Tibial artery (tissue), 4 donors: ENCODE measurements around the gene ALCAM.

Experiments
- DNase-seq, 2 donors: peaks; one replicate each; pipeline ENCODE4 v3.0.0-alpha.2; 2019
- H3K27ac ChIP-seq, 2 donors: fragments of 200-600 bp; sonication (generic) in 1 of 2; 1 replicate in 1 of 2; 2 replicates in 1 of 2; pipeline ENCODE4 v1.5.1; 2018 to 2019; ENCODE audit warnings: mild to moderate bottlenecking in 1 of 2
- H3K27me3 ChIP-seq, 2 donors: fragments of 200-600 bp; sonication (generic) in 1 of 2; one replicate each; pipeline versions ENCODE4 v1.5.1 to v1.6.0; 2016 to 2019
- H3K36me3 ChIP-seq, 3 donors: fragments of 200-600 bp; sonication (generic) in 2 of 3; one replicate each; pipeline ENCODE4 v1.5.1; 2016 to 2019; ENCODE audit warnings: mild to moderate bottlenecking in 2 of 3
- H3K4me1 ChIP-seq, 4 donors: fragments of 200-600 bp; sonication (generic) in 2 of 4; 1 replicate in 3 of 4; 2 replicates in 1 of 4; pipeline ENCODE4 v1.5.1; 2016 to 2019
- H3K4me3 ChIP-seq, 2 donors: fragments of 200-600 bp; sonication (generic) in 1 of 2; 1 replicate in 1 of 2; 2 replicates in 1 of 2; pipeline ENCODE4 v1.5.1; 2018 to 2019; ENCODE audit warnings: mild to moderate bottlenecking in 2 of 2
- H3K9me3 ChIP-seq, 3 donors: fragments of 200-600 bp; sonication (generic) in 1 of 3; one replicate each; pipeline ENCODE4 v1.5.1; 2016 to 2019
- intact Hi-C: fragments of 100-400 bp; cut with DNase I; formaldehyde crosslinking; loops from one replicate; pipeline ENCODE4 v1.15.0; 2023; ENCODE audit warnings: low total_unique reads
- TF ChIP-seq, protein P1 (sequence below), 2 experiments: fragments of 200-600 bp in 1 of 2; fragments of 450-650 bp in 1 of 2; IDR thresholded peaks; one replicate each; pipeline ENCODE4 v1.5.1; 2017 to 2019; ENCODE audit warnings: antibody characterized with exemption in 2 of 2, mild to moderate bottlenecking in 1 of 2, moderate library complexity in 1 of 2

Gene ALCAM

GRCh38 chr3:105532251-105532650 lies 165.5 kb downstream of the ALCAM start:
- DNase-seq = no peak
- H3K4me1 ChIP-seq = no peaks in the 10 kb centered on the region
- no peaks in the 10 kb centered on the region for H3K27me3 ChIP-seq
- intact Hi-C loops = no loop called here
- no peak overlapping the region for H3K4me3 ChIP-seq
- H3K27ac ChIP-seq = no peak overlapping the region
- TF ChIP-seq, protein P1, sequence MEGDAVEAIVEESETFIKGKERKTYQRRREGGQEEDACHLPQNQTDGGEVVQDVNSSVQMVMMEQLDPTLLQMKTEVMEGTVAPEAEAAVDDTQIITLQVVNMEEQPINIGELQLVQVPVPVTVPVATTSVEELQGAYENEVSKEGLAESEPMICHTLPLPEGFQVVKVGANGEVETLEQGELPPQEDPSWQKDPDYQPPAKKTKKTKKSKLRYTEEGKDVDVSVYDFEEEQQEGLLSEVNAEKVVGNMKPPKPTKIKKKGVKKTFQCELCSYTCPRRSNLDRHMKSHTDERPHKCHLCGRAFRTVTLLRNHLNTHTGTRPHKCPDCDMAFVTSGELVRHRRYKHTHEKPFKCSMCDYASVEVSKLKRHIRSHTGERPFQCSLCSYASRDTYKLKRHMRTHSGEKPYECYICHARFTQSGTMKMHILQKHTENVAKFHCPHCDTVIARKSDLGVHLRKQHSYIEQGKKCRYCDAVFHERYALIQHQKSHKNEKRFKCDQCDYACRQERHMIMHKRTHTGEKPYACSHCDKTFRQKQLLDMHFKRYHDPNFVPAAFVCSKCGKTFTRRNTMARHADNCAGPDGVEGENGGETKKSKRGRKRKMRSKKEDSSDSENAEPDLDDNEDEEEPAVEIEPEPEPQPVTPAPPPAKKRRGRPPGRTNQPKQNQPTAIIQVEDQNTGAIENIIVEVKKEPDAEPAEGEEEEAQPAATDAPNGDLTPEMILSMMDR (IDR thresholded peaks at IDR 0.05) = no peak
- H3K36me3 ChIP-seq = peaks cover 5 to 13% (median 7%) of the 10 kb centered on the region in 3 donors
- no peaks in the 10 kb centered on the region for H3K9me3 ChIP-seq

- no peaks in the 10 kb centered on the region for H3K9me3 ChIP-seq
- H3K27me3 ChIP-seq = no peaks in the 10 kb centered on the region
- H3K4me1 ChIP-seq = no peaks in the 10 kb centered on the region
- no peak overlapping the region for H3K4me3 ChIP-seq
- intact Hi-C loops = no loop called here
- no peak for DNase-seq
- H3K27ac ChIP-seq = no peak overlapping the region
- TF ChIP-seq, protein P1 (IDR thresholded peaks at IDR 0.05) = no peak
- peaks cover 5 to 13% (median 7%) of the 10 kb centered on the region in 3 donors for H3K36me3 ChIP-seq
Measured at GRCh38 chr3:105533960-105534359, 167.3 kb downstream of the ALCAM start.

GRCh38 chr3:105534491-105534890 lies 167.8 kb downstream of the ALCAM start:
- intact Hi-C loops = no loop called here
- Histone ChIP-seq H3K27me3 (no peaks in the 10 kb centered on the region), H3K36me3 (peaks cover 5 to 13% (median 7%) of the 10 kb centered on the region in 3 donors), H3K4me1 (no peaks in the 10 kb centered on the region), H3K9me3 (no peaks in the 10 kb centered on the region), H3K4me3 (no peak overlapping the region), H3K27ac (no peak overlapping the region)
- TF ChIP-seq, protein P1 (IDR thresholded peaks at IDR 0.05) = no peak
- DNase-seq = no peak

- DNase-seq = no peak
- Histone ChIP-seq H3K4me3 (no peak overlapping the region), H3K9me3 (no peaks in the 10 kb centered on the region), H3K4me1 (no peaks in the 10 kb centered on the region), H3K27ac (no peak overlapping the region), H3K27me3 (no peaks in the 10 kb centered on the region), H3K36me3 (peaks cover 5 to 18% (median 13%) of the 10 kb centered on the region in 3 donors)
- TF ChIP-seq, protein P1 (IDR thresholded peaks at IDR 0.05) = no peak
- intact Hi-C loops = no loop called here
Measured at GRCh38 chr3:105537371-105538080, 170.8 kb downstream of the ALCAM start.

- intact Hi-C loops = no loop called here
- Histone ChIP-seq H3K27me3 (no peaks in the 10 kb centered on the region), H3K4me1 (no peaks in the 10 kb centered on the region), H3K27ac (no peak overlapping the region), H3K4me3 (no peak overlapping the region), H3K36me3 (peaks cover 5 to 18% (median 14%) of the 10 kb centered on the region in 3 donors), H3K9me3 (no peaks in the 10 kb centered on the region)
- DNase-seq = no peak
- TF ChIP-seq, protein P1 (IDR thresholded peaks at IDR 0.05) = no peak
Measured at GRCh38 chr3:105538483-105538882, 171.8 kb downstream of the ALCAM start.
